Liver (tissue), 9 donors: ENCODE measurements around the gene OTOGL. TPM values are rescaled to one million over a fixed set of nuclear protein-coding genes. Genes with fewer than 3 reads are reported as not detected.

ENCODE experiments used
- DNase-seq: peaks from one replicate; pipeline ENCODE4 v3.0.0-alpha.2; 2017; ENCODE audit warnings: low spot score
- H3K27ac ChIP-seq, 2 donors: one replicate each; pipeline ENCODE4 v1.7.0; 2013; ENCODE audit warnings: inconsistent platforms in 2 of 2, low read length in 2 of 2, control low read depth in 1 of 2, low read depth in 1 of 2, mild to moderate bottlenecking in 1 of 2
- H3K27me3 ChIP-seq, 4 donors: one replicate each; pipeline versions ENCODE4 v1.6.1 to v1.7.0; 2013; ENCODE audit warnings: low read length in 3 of 4, inconsistent platforms in 1 of 4, mild to moderate bottlenecking in 1 of 4, moderate library complexity in 1 of 4; ENCODE audit not compliant: control insufficient read depth in 4 of 4, insufficient read depth in 4 of 4
- H3K36me3 ChIP-seq, 4 donors: one replicate each; pipeline versions ENCODE4 v1.6.1 to v1.7.0; 2013; ENCODE audit warnings: low read length in 3 of 4, mild to moderate bottlenecking in 3 of 4, low read depth in 1 of 4, moderate library complexity in 1 of 4; ENCODE audit not compliant: control insufficient read depth in 4 of 4, insufficient read depth in 3 of 4
- H3K4me1 ChIP-seq, 4 donors: one replicate each; pipeline versions ENCODE4 v1.6.1 to v1.7.0; 2013; ENCODE audit warnings: low read length in 3 of 4, mild to moderate bottlenecking in 3 of 4, moderate library complexity in 1 of 4; ENCODE audit not compliant: control insufficient read depth in 4 of 4, insufficient read depth in 4 of 4
- H3K4me3 ChIP-seq, 3 donors: one replicate each; pipeline versions ENCODE4 v1.6.1 to v1.7.0; 2013; ENCODE audit warnings: low read length in 3 of 3, control low read depth in 1 of 3, low read depth in 1 of 3, mild to moderate bottlenecking in 1 of 3
- H3K9ac ChIP-seq, 2 donors: one replicate each; pipeline ENCODE4 v1.7.0; 2013; ENCODE audit warnings: low read length in 2 of 2, mild to moderate bottlenecking in 2 of 2, moderate library complexity in 2 of 2, control low read depth in 1 of 2, low read depth in 1 of 2
- H3K9me3 ChIP-seq, 4 donors: one replicate each; pipeline versions ENCODE4 v1.6.1 to v1.7.0; 2013; ENCODE audit warnings: low read length in 3 of 4; ENCODE audit not compliant: control insufficient read depth in 4 of 4
- EGR1 ChIP-seq, 2 donors: IDR thresholded peaks; 2 replicates each; pipeline ENCODE4 v1.6.1; 2016 to 2018; ENCODE audit warnings: antibody characterized with exemption in 2 of 2, low read depth in 2 of 2
- FOXA1 ChIP-seq: IDR thresholded peaks from 2 replicates; pipeline ENCODE4 v1.6.1; 2016; ENCODE audit warnings: antibody characterized with exemption
- GABPA ChIP-seq, 2 donors: IDR thresholded peaks in 1 of 2; conservative IDR thresholded peaks in 1 of 2; 2 replicates each; pipeline ENCODE4 v1.6.1; 2016; ENCODE audit warnings: antibody characterized with exemption in 2 of 2, mild to moderate bottlenecking in 1 of 2, moderate library complexity in 1 of 2
- HNF4A ChIP-seq, 2 donors: conservative IDR thresholded peaks; 2 replicates each; pipeline ENCODE4 v1.6.1; 2016; ENCODE audit warnings: antibody characterized with exemption in 2 of 2, mild to moderate bottlenecking in 2 of 2
- JUND ChIP-seq, 2 donors: IDR thresholded peaks; 2 replicates each; pipeline ENCODE4 v1.6.1; 2016; ENCODE audit warnings: antibody characterized with exemption in 2 of 2
- NR2F2 ChIP-seq: IDR thresholded peaks from 2 replicates; pipeline ENCODE4 v1.6.1; 2016; ENCODE audit warnings: antibody characterized with exemption
- RAD21 ChIP-seq, 2 donors: IDR thresholded peaks; 2 replicates each; pipeline ENCODE4 v1.6.1; 2016; ENCODE audit warnings: antibody characterized with exemption in 2 of 2, mild to moderate bottlenecking in 2 of 2
- RXRA ChIP-seq, 2 donors: IDR thresholded peaks; 2 replicates each; pipeline ENCODE4 v1.6.1; 2017 to 2018; ENCODE audit warnings: antibody characterized with exemption in 2 of 2, mild to moderate bottlenecking in 1 of 2
- SP1 ChIP-seq: IDR thresholded peaks from 2 replicates; pipeline ENCODE4 v1.6.1; 2018; ENCODE audit warnings: antibody characterized with exemption, mild to moderate bottlenecking
- YY1 ChIP-seq: IDR thresholded peaks from 2 replicates; pipeline ENCODE4 v1.6.1; 2016; ENCODE audit warnings: antibody characterized with exemption, mild to moderate bottlenecking
- ZBTB33 ChIP-seq: IDR thresholded peaks from 2 replicates; pipeline ENCODE4 v1.6.1; 2016; ENCODE audit warnings: antibody characterized with exemption
- WGBS: extraction: QIAGEN DNeasy Blood & Tissue Kit; methylation state at CpG from one replicate; pipeline ENCODE4 v1.1.7; 2013; 5-methylcytosine and 5-hydroxymethylcytosine counted together
- polyA plus RNA-seq, 2 donors: library from polyadenylated mRNA; stranded (reverse) in 1 of 2; unstranded in 1 of 2; fragments of 200-250 nt in 1 of 2; fragments of >200 nt in 1 of 2; fragmentation: Nextera tagmentation in 1 of 2; extraction: Ambion mirVana in 1 of 2; gene quantifications; one replicate each; pipeline versions ENCODE4 v1.2.1 to v1.2.3, GENCODE V29; 2013 to 2015
- total RNA-seq, 2 donors: library from RNA; depleted of rRNA; stranded (reverse); fragments of >200 nt; gene quantifications; one replicate each; pipeline ENCODE4 v1.2.3, GENCODE V29; 2014
- TF ChIP-seq, protein P1 (sequence below): fragments of 150-350 bp; IDR thresholded peaks from 2 replicates; pipeline ENCODE4 v1.5.1; 2017; ENCODE audit warnings: improper control_type of control experiment, low read depth, low read length; ENCODE audit not compliant: missing input control
- TF ChIP-seq, protein P2 (sequence below): IDR thresholded peaks from 2 replicates; pipeline ENCODE4 v1.6.1; 2016; ENCODE audit warnings: antibody characterized with exemption
- donor health status: healthy.
- donor health status: healthy.
- donor health status: healthy.
- donor health status: healthy.
- donor health status: healthy.

The OTOGL gene
- total and polyA plus RNA-seq, 4 donors: 0.01 to 0.09 (median 0.08) TPM; not detected in 1

DNA sequence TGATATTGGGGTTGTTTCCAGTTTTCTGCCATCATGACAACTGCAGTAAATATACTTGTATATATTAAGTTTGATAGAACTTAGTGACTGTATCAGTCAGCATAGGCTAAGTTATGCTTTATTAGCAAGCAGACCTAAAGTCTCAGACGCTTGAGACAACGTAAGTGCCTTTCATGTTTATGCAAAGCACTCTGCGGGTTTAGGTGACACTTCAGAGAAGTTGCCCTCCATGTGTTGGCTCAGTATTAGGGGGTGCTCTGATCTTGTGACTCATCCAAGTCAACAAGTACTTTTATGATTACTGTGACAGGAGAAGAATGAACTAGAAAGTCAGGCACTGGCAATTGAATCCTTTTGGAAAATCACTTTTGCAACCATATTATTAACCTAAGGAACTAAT is 13.3 kb upstream of the OTOGL start:
- 87% methylated on average over 3 of the region's 3 CpGs for WGBS
- Histone ChIP-seq H3K9ac (no peak overlapping the region), H3K4me1 (no peaks in the 10 kb centered on the region), H3K4me3 (no peak overlapping the region), H3K27me3 (no peaks in the 10 kb centered on the region), H3K9me3 (no peaks in the 10 kb centered on the region), H3K27ac (no peak overlapping the region), H3K36me3 (no peaks in the 10 kb centered on the region)
- DNase-seq: no peak
- no peak for TF ChIP-seq JUND (IDR thresholded peaks at IDR 0.05)

DNA sequence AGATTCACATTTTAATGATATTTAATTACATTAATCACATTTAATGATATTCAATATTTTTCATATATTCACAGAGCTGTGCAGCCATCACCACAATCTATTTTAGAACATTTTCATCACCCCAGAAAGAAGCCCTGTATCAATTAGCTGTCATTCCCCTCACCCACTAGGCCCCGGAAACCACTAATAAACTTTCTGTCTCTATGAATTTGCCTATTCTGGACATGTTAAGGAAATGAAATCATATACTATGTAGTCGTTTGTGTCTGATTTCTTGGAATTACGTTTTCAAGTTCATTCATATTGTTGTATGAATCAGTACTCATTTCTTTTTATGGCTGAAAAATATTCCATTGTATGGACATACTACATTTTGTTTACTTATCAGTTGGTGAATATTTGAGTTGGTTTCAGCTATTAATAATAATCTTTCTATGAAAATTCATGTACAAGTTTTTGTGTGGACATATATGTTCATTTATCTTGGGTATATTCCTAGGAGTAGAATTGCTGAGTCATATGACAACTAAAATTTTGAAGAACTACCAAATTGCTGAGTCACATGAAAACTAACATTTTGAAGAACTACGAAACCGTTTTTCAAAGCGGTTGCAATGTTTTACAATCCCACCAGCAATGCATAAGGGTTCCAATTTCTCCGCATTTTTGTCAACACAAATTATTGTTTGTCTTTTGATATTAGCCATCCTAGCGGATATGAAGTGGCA is 11.7 kb upstream of the OTOGL start:
- H3K36me3 ChIP-seq: no peaks in the 10 kb centered on the region
- no peaks in the 10 kb centered on the region for H3K27me3 ChIP-seq
- H3K4me1 ChIP-seq: no peaks in the 10 kb centered on the region
- WGBS: 82% methylated on average over 8 of the region's 8 CpGs
- H3K4me3 ChIP-seq: no peak overlapping the region
- TF ChIP-seq, protein P1, sequence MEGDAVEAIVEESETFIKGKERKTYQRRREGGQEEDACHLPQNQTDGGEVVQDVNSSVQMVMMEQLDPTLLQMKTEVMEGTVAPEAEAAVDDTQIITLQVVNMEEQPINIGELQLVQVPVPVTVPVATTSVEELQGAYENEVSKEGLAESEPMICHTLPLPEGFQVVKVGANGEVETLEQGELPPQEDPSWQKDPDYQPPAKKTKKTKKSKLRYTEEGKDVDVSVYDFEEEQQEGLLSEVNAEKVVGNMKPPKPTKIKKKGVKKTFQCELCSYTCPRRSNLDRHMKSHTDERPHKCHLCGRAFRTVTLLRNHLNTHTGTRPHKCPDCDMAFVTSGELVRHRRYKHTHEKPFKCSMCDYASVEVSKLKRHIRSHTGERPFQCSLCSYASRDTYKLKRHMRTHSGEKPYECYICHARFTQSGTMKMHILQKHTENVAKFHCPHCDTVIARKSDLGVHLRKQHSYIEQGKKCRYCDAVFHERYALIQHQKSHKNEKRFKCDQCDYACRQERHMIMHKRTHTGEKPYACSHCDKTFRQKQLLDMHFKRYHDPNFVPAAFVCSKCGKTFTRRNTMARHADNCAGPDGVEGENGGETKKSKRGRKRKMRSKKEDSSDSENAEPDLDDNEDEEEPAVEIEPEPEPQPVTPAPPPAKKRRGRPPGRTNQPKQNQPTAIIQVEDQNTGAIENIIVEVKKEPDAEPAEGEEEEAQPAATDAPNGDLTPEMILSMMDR: no peak
- TF ChIP-seq SP1 (no peak), YY1 (no peak), EGR1 (IDR thresholded peaks at IDR 0.05; ENCODE audit: low read depth in 2 of 2) (no peak), HNF4A (conservative IDR thresholded peaks at IDR 0.05) (no peak), RAD21 (IDR thresholded peaks at IDR 0.05) (no peak)
- TF ChIP-seq, protein P2, sequence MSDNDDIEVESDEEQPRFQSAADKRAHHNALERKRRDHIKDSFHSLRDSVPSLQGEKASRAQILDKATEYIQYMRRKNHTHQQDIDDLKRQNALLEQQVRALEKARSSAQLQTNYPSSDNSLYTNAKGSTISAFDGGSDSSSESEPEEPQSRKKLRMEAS: no peak
- no peak overlapping the region for H3K27ac ChIP-seq
- DNase-seq: no peak
- H3K9me3 ChIP-seq: no peaks in the 10 kb centered on the region
- H3K9ac ChIP-seq: no peak overlapping the region

DNA sequence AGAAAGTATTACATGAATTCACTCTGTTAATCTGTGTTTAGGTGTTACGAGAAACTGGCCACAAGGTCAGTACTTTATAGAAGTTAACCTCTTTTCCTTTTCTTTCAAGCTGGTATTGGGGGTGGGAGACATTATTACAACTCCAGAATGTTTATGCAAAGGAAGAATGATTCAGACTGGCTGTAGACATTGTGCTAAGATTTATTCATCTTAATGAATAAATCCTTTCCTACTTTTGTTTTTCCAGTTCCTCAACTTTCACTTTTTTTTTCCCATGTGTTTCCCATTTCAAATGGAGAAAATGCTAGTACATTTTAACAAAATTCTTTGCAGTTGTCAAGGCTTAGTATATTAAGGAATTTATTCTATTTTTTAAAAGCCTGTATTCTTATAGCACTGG is 1.3 kb downstream of the OTOGL start:
- H3K9me3 ChIP-seq: no peaks in the 10 kb centered on the region
- TF ChIP-seq EGR1 (IDR thresholded peaks at IDR 0.05; ENCODE audit: low read depth in 2 of 2) (no peak), RXRA (IDR thresholded peaks at IDR 0.05) (no peak), JUND (IDR thresholded peaks at IDR 0.05) (no peak), NR2F2 (no peak), FOXA1 (no peak), GABPA (IDR thresholded peaks at IDR 0.05 in 1 of 2, conservative IDR thresholded peaks at IDR 0.05 in 1 of 2) (no peak), ZBTB33 (no peak)
- TF ChIP-seq, protein P2: no peak

More for the DNA sequence above, 1.3 kb downstream of the OTOGL start:
- WGBS: 85% methylated on average over 1 of the region's 1 CpG
- no peak for DNase-seq
- Histone ChIP-seq H3K9ac (no peak overlapping the region), H3K4me3 (no peak overlapping the region), H3K4me1 (no peaks in the 10 kb centered on the region), H3K36me3 (no peaks in the 10 kb centered on the region), H3K27me3 (no peaks in the 10 kb centered on the region), H3K27ac (no peak overlapping the region)
